ENCODE results near the gene LRRIQ1.

- TF ChIP-seq CTCF (IDR thresholded peaks at IDR 0.05; ENCODE audit: insufficient read depth, low read length, poor library complexity, severe bottlenecking): no peak
- no peak for TF ChIP-seq EZH2phosphoT487 (conservative IDR thresholded peaks at IDR 0.05; ENCODE audit: low read length)
Measured at GRCh38 chr12:85156569-85156968, 120.4 kb downstream of the LRRIQ1 start.

Measured in SU-DHL-6 (cell line).